ENCODE data around the gene IQGAP2. TPM values are rescaled to one million over a fixed set of nuclear protein-coding genes. Genes with fewer than 3 reads are reported as not detected.

IQGAP2 gene
- total RNA-seq, 1 experiment from 2014 or later: 13.4 TPM

DNA sequence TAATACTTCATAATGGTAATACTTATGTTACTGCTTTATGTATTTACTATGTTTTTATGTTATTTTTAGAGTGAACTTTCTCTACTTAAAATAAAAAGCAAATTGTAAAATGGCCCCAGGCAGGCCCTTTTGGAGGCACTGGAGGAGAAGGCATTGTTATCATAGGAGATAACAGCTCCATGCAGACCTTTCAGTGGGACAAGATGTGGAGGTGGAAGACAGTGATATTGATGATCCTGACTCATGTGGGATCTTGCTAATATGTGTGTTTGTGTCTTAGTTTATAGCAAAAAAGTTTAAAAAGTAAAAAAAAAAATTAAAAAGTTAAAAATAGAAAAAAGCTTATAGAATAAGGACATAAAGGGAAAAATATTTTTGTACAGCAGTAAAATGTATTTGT, 74.5 kb downstream of the IQGAP2 start:
- Mint-ChIP-seq H3K4me3 (ENCODE audit: low read depth, unreplicated experiment) (no peak overlapping the region), H3K9me3 (ENCODE audit: low read depth, unreplicated experiment) (no peaks in the 10 kb centered on the region), H3K27ac (ENCODE audit: unreplicated experiment) (no peak overlapping the region), H3K36me3 (ENCODE audit: insufficient read depth, unreplicated experiment) (no peaks in the 10 kb centered on the region), H3K4me1 (ENCODE audit: low read depth, unreplicated experiment) (peaks cover 14% of the 10 kb centered on the region), H3K27me3 (ENCODE audit: unreplicated experiment) (no peaks in the 10 kb centered on the region)
- BruUV-seq (replicated peaks): no TSS peak
- intact Hi-C loops (cut with micrococcal nuclease; ENCODE audit: unreplicated experiment): no loop called here
- CTCF ChIA-PET: no interaction called here
- TF ChIP-seq, protein P1, sequence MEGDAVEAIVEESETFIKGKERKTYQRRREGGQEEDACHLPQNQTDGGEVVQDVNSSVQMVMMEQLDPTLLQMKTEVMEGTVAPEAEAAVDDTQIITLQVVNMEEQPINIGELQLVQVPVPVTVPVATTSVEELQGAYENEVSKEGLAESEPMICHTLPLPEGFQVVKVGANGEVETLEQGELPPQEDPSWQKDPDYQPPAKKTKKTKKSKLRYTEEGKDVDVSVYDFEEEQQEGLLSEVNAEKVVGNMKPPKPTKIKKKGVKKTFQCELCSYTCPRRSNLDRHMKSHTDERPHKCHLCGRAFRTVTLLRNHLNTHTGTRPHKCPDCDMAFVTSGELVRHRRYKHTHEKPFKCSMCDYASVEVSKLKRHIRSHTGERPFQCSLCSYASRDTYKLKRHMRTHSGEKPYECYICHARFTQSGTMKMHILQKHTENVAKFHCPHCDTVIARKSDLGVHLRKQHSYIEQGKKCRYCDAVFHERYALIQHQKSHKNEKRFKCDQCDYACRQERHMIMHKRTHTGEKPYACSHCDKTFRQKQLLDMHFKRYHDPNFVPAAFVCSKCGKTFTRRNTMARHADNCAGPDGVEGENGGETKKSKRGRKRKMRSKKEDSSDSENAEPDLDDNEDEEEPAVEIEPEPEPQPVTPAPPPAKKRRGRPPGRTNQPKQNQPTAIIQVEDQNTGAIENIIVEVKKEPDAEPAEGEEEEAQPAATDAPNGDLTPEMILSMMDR (IDR thresholded peaks at IDR 0.05; ENCODE audit: unreplicated experiment): no peak
- no peak for DNase-seq

DNA sequence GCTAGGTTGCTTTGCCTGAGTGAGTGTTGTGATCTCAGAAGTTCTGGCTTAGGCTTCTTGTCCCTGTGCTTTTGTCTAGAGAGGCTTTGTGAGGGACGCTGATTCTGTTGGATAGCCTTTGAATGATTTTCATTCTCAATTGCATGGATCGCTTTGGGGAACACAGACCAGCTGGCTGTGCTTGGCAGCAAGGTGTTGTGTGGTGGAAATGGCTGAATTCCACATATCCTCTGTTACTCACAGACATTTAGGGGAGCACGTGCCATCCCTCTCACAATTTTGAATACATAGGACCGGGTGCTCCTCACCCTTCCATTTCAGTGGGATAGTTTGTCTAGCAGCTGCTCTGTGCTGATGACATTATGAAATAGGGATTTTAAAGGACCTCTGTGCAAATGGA, 76.2 kb downstream of the IQGAP2 start:
- DNase-seq: no peak
- Mint-ChIP-seq H3K36me3 (ENCODE audit: insufficient read depth, unreplicated experiment) (no peaks in the 10 kb centered on the region), H3K9me3 (ENCODE audit: low read depth, unreplicated experiment) (no peaks in the 10 kb centered on the region), H3K4me3 (ENCODE audit: low read depth, unreplicated experiment) (no peak overlapping the region), H3K4me1 (ENCODE audit: low read depth, unreplicated experiment) (peaks cover 15% of the 10 kb centered on the region), H3K27me3 (ENCODE audit: unreplicated experiment) (no peaks in the 10 kb centered on the region), H3K27ac (ENCODE audit: unreplicated experiment) (no peak overlapping the region)
- CTCF ChIA-PET: no interaction called here
- no TSS peak for BruUV-seq (replicated peaks)
- intact Hi-C loops (cut with micrococcal nuclease; ENCODE audit: unreplicated experiment): no loop called here
- TF ChIP-seq, protein P1 (IDR thresholded peaks at IDR 0.05; ENCODE audit: unreplicated experiment): no peak

DNA sequence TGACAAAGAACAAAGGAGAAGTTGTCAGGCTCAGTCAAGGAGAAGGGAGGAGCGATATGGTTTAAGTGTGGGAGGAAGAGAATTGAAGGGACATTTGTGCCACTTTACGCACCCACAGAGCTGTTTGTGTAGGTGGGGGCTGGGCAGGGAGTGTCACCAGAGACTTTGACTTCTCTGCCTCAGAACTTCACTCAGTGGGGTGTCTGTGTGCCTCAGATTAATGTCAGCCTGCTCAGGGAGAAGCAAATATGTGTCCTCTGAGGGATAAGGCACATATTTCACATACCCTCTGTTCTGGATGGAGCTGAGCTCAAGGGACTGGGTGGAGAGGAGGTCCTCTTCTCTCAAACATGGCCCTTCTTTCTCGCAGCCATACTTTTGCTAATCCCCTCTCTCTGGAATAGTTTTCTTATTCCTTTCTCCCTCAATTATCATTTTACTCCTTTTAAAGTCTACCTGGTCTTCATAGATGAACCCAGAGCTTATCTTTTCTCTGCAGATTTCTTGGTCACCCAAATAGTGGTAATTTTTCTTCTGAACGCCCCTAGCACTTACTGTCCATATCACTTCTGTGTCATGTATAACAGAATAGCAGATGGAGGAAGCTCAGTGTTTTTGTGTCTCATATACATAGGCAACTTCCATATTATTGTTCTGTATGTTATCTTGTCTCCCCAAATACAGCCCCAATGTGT, 77.0 kb downstream of the IQGAP2 start:
- no peaks in the 10 kb centered on the region for H3K36me3 Mint-ChIP-seq (ENCODE audit: insufficient read depth, unreplicated experiment)
- no peaks in the 10 kb centered on the region for H3K27me3 Mint-ChIP-seq (ENCODE audit: unreplicated experiment)
- no peaks in the 10 kb centered on the region for H3K9me3 Mint-ChIP-seq (ENCODE audit: low read depth, unreplicated experiment)
- no peak for DNase-seq
- TF ChIP-seq, protein P1 (IDR thresholded peaks at IDR 0.05; ENCODE audit: unreplicated experiment): no peak
- H3K4me3 Mint-ChIP-seq (ENCODE audit: low read depth, unreplicated experiment): no peak overlapping the region
- CTCF ChIA-PET: interaction anchor here (0.9 kb wide), 1 partner anchor 303 kb away, joined by 3 read pairs; no protein-coding TSS in a partner anchor
- H3K4me1 Mint-ChIP-seq (ENCODE audit: low read depth, unreplicated experiment): peaks cover 23% of the 10 kb centered on the region
- intact Hi-C loops (cut with micrococcal nuclease; ENCODE audit: unreplicated experiment): no loop called here
- H3K27ac Mint-ChIP-seq (ENCODE audit: unreplicated experiment): no peak overlapping the region
- no TSS peak for BruUV-seq (replicated peaks)

DNA sequence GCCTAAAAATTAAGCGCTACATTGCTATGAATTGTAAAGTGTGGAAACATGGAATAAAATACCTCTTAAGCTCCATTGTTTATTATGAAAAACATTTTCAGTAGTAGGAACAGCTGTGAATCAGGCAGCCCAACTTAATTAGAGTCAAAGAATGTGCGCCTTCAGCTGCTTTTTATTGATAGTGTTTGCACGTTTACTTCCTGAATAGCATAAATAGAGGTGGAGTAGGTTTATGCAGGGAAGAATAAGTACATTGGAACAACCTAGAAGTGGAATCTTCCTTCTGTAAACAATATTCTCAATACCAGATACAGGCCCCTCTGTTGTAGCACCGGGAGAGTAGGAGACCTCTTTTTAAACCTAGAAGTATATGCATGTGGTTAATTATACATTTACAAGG, 79.9 kb downstream of the IQGAP2 start:
- TF ChIP-seq, protein P1 (IDR thresholded peaks at IDR 0.05; ENCODE audit: unreplicated experiment): no peak
- H3K36me3 Mint-ChIP-seq (ENCODE audit: insufficient read depth, unreplicated experiment): no peaks in the 10 kb centered on the region
- H3K9me3 Mint-ChIP-seq (ENCODE audit: low read depth, unreplicated experiment): no peaks in the 10 kb centered on the region
- H3K27me3 Mint-ChIP-seq (ENCODE audit: unreplicated experiment): no peaks in the 10 kb centered on the region
- intact Hi-C loops (cut with micrococcal nuclease; ENCODE audit: unreplicated experiment): no loop called here
- H3K4me3 Mint-ChIP-seq (ENCODE audit: low read depth, unreplicated experiment): no peak overlapping the region
- H3K27ac Mint-ChIP-seq (ENCODE audit: unreplicated experiment): no peak overlapping the region
- no TSS peak for BruUV-seq (replicated peaks)
- DNase-seq: no peak
- CTCF ChIA-PET: interaction anchor here (0.7 to 1.2 kb wide), 2 partner anchors 9 to 80 kb away, joined by 3 to 4 read pairs; no protein-coding TSS in a partner anchor
- H3K4me1 Mint-ChIP-seq (ENCODE audit: low read depth, unreplicated experiment): peaks cover 9% of the 10 kb centered on the region

All from Calu3 (cell line).